Pancreas (tissue), 10 donors: ENCODE data around the gene MTMR1. TPM values are rescaled to one million over a fixed set of nuclear protein-coding genes. Genes with fewer than 3 reads are reported as not detected.
A peak's percentile ranks its signal among the peaks of the same experiment; 100 is the strongest.

ENCODE experiments used
- ATAC-seq, 4 donors: fragments of 200-7000 bp; cut with Tn5 transposase; one replicate each; pipeline versions ENCODE4 v1.8.0 to v1.9.1; 2020; ENCODE audit warnings: mild to moderate bottlenecking in 4 of 4, moderate library complexity in 4 of 4
- DNase-seq, 6 donors: peaks; one replicate each; pipeline ENCODE4 v3.0.0-alpha.2; 2020
- FAIRE-seq: peaks from 2 replicates; lab custom pipeline; 2012; peaks lifted over from hg19 to GRCh38; lab: Jason Lieb, UNC
- H3K27ac ChIP-seq, 4 donors: fragments of 200-600 bp; sonication (generic); 1 replicate in 3 of 4; 2 replicates in 1 of 4; pipeline versions ENCODE4 v1.5.0 to v1.8.0; 2020
- H3K27me3 ChIP-seq, 4 donors: fragments of 200-600 bp; one replicate each; pipeline ENCODE4 v1.8.0; 2021
- H3K36me3 ChIP-seq, 3 donors: fragments of 200-600 bp; sonication (generic) in 1 of 3; one replicate each; pipeline versions ENCODE4 v1.5.0 to v1.8.0; 2020 to 2021
- H3K4me1 ChIP-seq, 3 donors: fragments of 200-600 bp; one replicate each; pipeline ENCODE4 v1.8.0; 2021
- H3K4me3 ChIP-seq, 4 donors: fragments of 200-600 bp; sonication (generic) in 2 of 4; one replicate each; pipeline versions ENCODE4 v1.5.0 to v1.8.0; 2020 to 2021
- H3K9me3 ChIP-seq, 4 donors: fragments of 200-600 bp; one replicate each; pipeline ENCODE4 v1.8.0; 2021
- WGBS, 2 donors: extraction: QIAGEN DNeasy Blood & Tissue Kit; methylation state at CpG; one replicate each; pipeline ENCODE4 v1.1.7; 2013; 5-methylcytosine and 5-hydroxymethylcytosine counted together
- intact Hi-C, 3 donors: fragments of 100-400 bp; cut with DNase I; formaldehyde crosslinking; loops; one replicate each; pipeline versions ENCODE4 v1.11.1 to v1.14.2; 2022
- polyA plus RNA-seq, 2 donors: library from polyadenylated mRNA; stranded (reverse); fragments of 200-250 nt; gene quantifications; one replicate each; pipeline ENCODE4 v1.2.3, GENCODE V29; 2013
- total RNA-seq, 6 donors: library from RNA; stranded (reverse); fragmentation: NEBNext Ultra II Directional in 4 of 6; extraction: Animal tissue kit (Norgen Biotek cat#: 25700) in 4 of 6; gene quantifications; one replicate each; pipeline versions ENCODE4 v1.2.1 to v1.2.4, GENCODE V29; 2021 to 2023
- TF ChIP-seq, protein P1 (sequence below), 4 donors: fragments of 200-600 bp; sonication (generic) in 3 of 4; IDR thresholded peaks; one replicate each; pipeline versions ENCODE4 v1.5.0 to v1.8.0; 2021; ENCODE audit warnings: antibody characterized with exemption in 4 of 4
- donor health status: healthy with polysubstance abuse.
- donor health status: DM: no; HTN: no; CAD: no; lungs with moderate emphysema.
- donor health status: DM: no; HTN: no; CAD: no.
- donor health status: control.
- donor health status: control.
- donor health status: Bipolar disorder and iron deficiency.
- donor health status: DM: yes; HTN: yes; CAD: no.
- donor health status: DM: no; HTN: no; CAD: no.
- donor health status: DM: no; HTN: no; CAD: no.
- donor health status: DM: yes; HTN: yes; CAD: no.

MTMR1 gene
- total and polyA plus RNA-seq, 8 donors: 6.8 to 14.0 (median 10.2) TPM

DNA sequence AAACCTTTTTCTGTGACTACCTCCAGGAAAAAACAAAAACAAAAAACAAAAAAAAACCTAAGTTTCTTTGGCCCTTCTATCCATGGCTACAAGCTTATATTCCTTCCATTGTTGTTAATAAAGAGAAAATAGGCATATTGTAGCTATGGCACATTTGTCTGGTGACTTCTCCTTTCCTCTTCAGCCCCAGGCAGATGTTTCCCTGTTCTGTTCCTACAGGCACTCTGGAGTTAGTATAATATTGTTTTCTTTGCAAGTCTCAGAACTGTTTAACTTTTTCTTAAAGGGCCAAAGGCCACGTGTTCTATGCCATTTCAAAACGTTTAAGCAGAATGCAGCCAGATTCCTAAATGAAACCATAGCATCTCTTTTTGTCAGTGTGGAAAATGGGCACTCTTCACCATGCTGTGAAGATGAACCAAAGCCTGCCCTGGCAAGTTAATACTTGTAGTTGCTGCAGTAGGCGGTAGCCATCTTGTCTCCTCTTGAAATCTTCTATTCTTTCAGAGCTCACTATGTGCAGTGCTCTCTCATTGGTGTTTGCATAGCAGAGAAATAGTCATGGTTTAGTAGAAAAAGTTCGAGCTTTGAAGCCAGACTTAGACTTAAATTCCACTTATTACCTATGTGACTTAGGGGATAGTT, 44.8 kb upstream of the MTMR1 start:
- WGBS, 2 donors: 45 to 67% methylated on average over 4 of the region's 4 CpGs
- Histone ChIP-seq H3K27ac (no peak overlapping the region), H3K4me1 (no peaks in the 10 kb centered on the region), H3K27me3 (peaks cover 0 to 4% (median 0%) of the 10 kb centered on the region in 4 donors), H3K4me3 (no peak overlapping the region), H3K36me3 (no peaks in the 10 kb centered on the region), H3K9me3 (no peaks in the 10 kb centered on the region)
- DNase-seq (no peak), FAIRE-seq (no peak), ATAC-seq (no peak)
- intact Hi-C loops: no loop called here
- TF ChIP-seq, protein P1, sequence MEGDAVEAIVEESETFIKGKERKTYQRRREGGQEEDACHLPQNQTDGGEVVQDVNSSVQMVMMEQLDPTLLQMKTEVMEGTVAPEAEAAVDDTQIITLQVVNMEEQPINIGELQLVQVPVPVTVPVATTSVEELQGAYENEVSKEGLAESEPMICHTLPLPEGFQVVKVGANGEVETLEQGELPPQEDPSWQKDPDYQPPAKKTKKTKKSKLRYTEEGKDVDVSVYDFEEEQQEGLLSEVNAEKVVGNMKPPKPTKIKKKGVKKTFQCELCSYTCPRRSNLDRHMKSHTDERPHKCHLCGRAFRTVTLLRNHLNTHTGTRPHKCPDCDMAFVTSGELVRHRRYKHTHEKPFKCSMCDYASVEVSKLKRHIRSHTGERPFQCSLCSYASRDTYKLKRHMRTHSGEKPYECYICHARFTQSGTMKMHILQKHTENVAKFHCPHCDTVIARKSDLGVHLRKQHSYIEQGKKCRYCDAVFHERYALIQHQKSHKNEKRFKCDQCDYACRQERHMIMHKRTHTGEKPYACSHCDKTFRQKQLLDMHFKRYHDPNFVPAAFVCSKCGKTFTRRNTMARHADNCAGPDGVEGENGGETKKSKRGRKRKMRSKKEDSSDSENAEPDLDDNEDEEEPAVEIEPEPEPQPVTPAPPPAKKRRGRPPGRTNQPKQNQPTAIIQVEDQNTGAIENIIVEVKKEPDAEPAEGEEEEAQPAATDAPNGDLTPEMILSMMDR (IDR thresholded peaks at IDR 0.05): no peak

DNA sequence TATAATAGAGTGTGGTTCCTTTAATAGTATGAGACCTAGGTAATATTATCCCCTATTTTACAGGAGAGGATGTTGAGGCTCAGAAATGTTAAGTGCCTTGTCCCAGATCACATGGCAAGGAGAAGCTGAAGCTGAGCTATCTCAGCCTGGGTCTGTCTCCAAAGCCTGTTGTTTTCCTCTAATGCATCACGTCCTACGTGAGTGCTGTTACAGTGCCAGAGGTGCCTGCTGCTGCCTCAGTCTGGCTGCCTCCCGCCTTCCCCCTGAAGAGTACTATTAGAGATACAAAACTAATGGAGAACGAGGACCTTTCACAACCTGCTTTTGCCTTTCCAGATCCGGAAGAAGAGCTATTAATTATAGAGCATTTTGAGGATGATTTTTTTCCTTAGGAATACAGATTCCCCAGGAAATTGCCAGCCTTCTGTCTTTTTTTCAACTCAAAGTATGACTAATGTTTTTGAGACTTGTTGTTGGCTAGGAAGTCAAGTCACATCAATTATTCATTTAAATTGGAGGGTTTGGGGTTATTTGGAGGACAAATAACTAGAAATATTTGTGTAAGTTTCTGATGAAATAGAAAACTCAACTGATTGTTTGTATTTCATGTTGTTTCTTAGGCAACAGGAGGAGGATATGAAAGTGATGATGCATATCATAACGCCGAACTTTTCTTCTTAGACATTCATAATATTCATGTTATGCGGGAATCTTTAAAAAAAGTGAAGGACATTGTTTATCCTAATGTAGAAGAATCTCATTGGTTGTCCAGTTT, 43.9 kb upstream of the MTMR1 start:
- 60 to 62% methylated on average over 8 of the region's 8 CpGs for WGBS, 2 donors
- Histone ChIP-seq H3K36me3 (no peaks in the 10 kb centered on the region), H3K4me3 (no peak overlapping the region), H3K27me3 (peaks cover 0 to 4% (median 0%) of the 10 kb centered on the region in 4 donors), H3K4me1 (no peaks in the 10 kb centered on the region), H3K9me3 (no peaks in the 10 kb centered on the region), H3K27ac (no peak overlapping the region)
- FAIRE-seq (no peak), ATAC-seq (peak in 2 of 4 donors; percentile 16 to 64), DNase-seq (no peak)
- intact Hi-C loops: no loop called here
- TF ChIP-seq, protein P1 (IDR thresholded peaks at IDR 0.05): no peak

DNA sequence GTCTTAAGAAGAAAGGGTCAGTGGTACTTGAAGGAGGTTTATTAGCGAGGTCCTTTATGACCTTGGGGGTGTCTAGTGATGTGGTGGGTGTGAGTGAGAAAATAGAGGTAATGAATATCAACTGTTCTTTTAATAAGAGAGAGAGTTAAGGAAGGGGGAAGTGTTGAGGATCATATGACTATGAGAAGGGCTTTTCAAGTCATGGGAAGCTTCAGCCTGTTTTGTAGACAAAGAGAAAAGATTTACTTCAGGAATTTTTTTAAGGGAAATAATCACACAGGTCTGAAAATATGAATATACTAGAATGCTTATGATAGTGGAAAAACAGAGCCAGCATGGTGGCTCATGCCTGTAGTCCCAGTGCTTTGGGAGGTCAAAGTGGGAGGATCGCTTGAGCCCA, 41.3 kb upstream of the MTMR1 start:
- H3K27ac ChIP-seq: no peak overlapping the region
- peaks cover 0 to 4% (median 0%) of the 10 kb centered on the region in 4 donors for H3K27me3 ChIP-seq
- 82 to 96% methylated on average over 2 of the region's 2 CpGs for WGBS, 2 donors
- no peak for FAIRE-seq
- no peak for DNase-seq
- ATAC-seq: no peak
- no peaks in the 10 kb centered on the region for H3K4me1 ChIP-seq
- H3K4me3 ChIP-seq: no peak overlapping the region
- no peaks in the 10 kb centered on the region for H3K36me3 ChIP-seq
- no peaks in the 10 kb centered on the region for H3K9me3 ChIP-seq
- TF ChIP-seq, protein P1 (IDR thresholded peaks at IDR 0.05): no peak
- intact Hi-C loops: no loop called here

DNA sequence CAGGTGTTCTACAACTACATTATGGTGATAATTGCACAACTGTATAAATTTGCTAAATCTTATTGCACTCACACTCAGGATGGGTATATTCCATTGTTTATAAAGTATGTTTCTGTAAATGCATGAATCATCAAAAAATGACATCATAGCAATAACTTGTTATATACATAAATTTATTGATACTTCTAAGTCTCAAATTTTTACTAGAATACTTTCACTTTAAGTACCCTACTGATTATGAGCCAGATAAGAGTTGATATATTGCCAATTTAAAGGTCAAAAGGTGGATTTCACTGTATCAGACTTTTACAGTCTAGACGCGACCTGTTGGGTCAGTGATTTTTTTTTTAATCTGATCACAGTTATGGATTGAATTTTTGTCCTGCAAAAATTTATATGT, 37.4 kb upstream of the MTMR1 start:
- no peaks in the 10 kb centered on the region for H3K36me3 ChIP-seq
- no peaks in the 10 kb centered on the region for H3K27me3 ChIP-seq
- H3K9me3 ChIP-seq: no peaks in the 10 kb centered on the region
- no peak overlapping the region for H3K4me3 ChIP-seq
- WGBS, 2 donors: 12 to 22% methylated on average over 2 of the region's 2 CpGs
- no peaks in the 10 kb centered on the region for H3K4me1 ChIP-seq
- H3K27ac ChIP-seq: no peak overlapping the region
- ATAC-seq (no peak), FAIRE-seq (peak; percentile 39), DNase-seq (no peak)
- TF ChIP-seq, protein P1 (IDR thresholded peaks at IDR 0.05): no peak
- intact Hi-C loops: no loop called here

DNA sequence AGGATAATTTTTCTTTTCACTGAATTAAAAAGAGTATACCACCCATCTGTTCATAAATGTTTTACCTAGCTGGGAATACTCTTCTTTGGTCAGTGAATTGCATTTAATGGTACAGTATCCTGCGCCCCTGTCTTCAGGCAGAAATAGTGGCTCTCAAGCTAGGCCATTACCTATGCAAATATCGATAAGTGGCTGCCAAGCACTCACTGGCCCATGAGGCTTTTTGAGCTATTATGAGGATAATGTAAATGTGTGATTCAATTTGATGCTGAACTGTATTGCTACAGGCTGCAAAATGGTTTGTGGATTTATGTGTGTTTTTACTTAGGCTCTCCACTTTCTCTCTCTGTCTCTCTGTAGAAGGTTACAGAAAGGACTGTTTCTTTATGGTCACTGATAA, 30.1 kb upstream of the MTMR1 start:
- Histone ChIP-seq H3K36me3 (no peaks in the 10 kb centered on the region), H3K4me3 (no peak overlapping the region), H3K27me3 (no peaks in the 10 kb centered on the region), H3K4me1 (peaks cover 0 to 15% (median 6%) of the 10 kb centered on the region in 3 donors), H3K27ac (no peak overlapping the region), H3K9me3 (no peaks in the 10 kb centered on the region)
- DNase-seq (no peak), FAIRE-seq (no peak), ATAC-seq (peak in 3 of 4 donors; percentile 49 to 56 (median 52))
- TF ChIP-seq, protein P1 (IDR thresholded peaks at IDR 0.05): no peak
- WGBS, 2 donors: 49 to 55% methylated on average over 2 of the region's 2 CpGs
- intact Hi-C loops: no loop called here
